ENCODE measurements around the gene KRTAP20-1.

KRTAP20-1 gene, protein sequence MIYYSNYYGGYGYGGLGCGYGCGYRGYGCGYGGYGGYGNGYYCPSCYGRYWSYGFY
- 0 reads per million in 2 donors for total RNA-seq

DNA sequence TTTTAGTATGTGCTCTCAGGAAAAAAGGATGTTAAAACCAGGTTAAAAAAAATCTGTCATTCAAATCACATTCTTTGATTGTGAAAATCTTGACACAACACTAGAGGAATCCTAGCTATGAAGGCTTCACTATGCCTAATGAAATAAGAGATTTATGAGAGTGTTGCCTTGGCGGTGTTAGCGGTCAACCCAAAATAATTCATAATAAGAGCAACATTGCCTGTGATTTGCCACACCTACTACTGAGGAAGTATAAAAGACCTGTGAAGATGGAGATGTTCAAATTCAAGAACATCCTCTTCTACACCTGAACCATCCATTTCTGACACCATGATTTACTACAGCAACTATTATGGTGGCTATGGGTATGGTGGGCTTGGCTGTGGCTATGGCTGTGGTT lies at the start of gene KRTAP20-1:
TSS of gene KRTAP20-1 (plus strand) at position 301 of the 400 bp plus-strand sequence. CDS start at position 331, 30 bp downstream.
- no peak for DNase-seq

DNA sequence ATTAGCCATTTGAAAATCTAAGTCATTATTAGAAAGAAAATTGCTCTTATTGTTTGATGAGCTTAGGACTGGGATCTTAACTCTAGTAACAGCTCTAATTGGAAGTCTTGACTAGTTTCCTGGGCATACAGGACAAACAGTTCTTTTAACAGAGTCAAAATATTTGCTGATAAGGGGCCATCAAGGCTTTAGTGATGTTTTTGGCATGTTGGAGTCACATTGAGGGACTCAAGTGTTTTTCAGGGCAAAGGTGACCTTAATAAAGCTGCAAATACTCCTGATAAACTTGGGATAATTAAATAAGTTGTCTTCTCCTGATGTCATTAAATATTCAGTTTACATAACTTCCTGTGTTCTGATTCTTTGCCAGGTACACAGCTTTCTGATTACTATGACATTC lies 48.6 kb upstream of the KRTAP20-1 start:
- DNase-seq = no peak

DNA sequence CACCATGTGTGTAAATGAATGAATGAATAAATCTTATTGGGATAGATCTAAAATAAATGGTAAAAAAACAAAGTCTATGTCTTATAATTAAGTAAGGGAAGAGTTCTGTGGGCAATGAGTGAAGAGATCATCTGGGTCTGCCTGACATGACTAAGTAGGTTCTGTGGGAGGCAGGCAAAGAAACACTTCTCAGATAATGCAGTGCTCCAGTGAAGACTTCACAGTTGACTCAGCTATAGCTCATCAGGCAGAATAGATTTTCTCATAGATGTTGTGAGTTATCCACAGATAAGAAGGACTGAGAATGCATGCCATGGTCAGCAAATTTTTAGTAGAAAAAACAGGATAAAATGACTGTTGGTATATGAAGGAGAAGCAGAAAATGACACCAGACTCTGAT lies 38.5 kb upstream of the KRTAP20-1 start:
- DNase-seq = no peak

DNA sequence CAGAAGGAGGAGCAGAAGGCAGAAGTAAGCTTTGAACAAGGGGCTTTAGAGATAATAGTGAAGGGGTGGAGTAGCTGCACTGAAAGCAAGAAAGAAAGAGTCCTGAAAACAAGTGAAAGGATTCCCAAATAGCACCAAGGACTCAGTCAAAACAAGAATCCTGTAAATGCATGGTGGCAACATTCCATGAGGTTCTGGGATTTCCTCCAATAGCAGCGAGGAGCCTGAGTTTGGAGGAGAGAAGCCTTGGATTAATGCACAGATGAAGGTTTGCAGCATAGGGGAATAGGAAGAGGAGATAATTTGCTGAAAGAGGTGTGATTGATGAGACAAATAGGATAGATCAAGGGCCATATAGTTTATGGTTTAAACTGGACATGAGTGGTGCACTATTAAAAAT lies 36.9 kb upstream of the KRTAP20-1 start:
- DNase-seq = no peak

DNA sequence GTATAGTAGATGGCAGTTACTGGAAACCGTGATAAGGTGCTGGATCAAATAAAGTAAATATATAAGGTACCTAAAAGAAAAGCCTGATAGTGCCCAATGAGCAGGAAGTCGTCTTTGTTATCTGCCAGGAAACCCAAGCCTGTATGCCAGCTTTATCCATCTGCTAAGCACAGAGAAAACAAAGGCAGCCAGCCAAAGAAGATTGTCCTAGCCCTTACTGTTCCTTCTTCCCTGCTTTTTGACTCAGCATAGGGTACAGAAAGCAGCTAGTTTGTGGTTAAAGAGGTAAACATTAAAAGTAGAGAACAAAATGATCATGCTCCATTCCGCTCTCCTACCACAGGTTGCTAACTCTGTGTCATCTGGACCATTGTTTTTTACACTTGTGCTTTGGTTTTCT lies 36.1 kb upstream of the KRTAP20-1 start:
- DNase-seq = no peak

DNA sequence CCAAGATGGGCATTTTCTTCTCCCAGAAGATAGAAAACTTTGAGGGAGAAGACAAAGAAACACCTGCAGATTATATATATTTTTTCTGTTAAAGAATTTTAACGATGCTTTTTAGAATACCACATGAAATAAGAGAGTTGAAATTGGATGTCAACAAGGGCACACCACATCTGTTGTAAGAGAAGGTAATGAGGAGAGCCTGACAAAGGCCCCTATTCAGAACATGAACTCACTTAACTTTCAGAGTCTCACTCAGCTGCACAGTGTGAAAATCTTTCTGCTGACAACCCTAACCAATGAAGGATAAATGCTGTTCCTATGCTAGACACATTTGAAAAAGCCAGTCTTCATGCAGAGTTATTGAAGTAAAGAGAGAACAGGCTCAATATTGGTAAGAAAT lies 33.4 kb upstream of the KRTAP20-1 start:
- no peak for DNase-seq

DNA sequence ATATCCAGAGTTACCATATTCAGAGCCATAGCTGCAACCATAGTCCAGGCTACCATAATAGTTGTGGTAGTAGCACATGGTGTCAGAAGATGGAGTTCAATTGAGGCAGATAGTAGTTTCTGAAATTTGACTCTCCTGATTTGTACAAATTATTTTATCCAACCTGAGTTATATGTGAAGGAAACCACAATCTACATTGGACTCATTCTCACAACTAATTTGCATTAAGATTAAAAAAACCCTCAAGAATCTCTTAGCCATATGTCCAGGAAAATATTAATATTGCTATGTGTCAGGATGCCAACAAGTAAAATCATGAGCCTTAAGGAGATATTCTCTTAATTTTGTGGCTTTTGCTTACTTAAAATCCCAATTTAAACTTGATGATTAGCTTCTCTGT lies 25.9 kb upstream of the KRTAP20-1 start, which contains the start of gene KRTAP22-2:
TSS of gene KRTAP22-2 (minus strand) at position 101 of the 400 bp plus-strand sequence.
- DNase-seq = no peak

DNA sequence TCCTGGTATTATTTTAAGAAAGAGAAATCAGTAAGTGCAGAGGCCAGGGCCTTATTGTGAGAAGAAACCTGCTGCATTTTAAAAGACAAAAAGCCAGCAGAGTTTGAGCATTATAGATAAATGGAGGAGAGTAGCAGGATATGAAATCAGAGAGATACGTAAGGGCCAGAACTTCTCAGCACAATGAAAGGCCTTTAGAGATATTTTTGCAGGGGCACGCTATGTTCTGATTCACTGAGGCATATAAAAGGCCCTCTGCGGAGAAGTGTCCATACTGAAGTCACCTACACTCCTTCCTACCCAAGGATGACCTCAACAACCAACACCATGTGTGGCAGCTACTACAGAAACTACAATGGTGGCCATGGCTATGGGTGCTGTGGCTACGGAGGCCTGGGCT lies 24.1 kb upstream of the KRTAP20-1 start, which contains the start of gene KRTAP6-3:
TSS of gene KRTAP6-3 (plus strand) at position 301 of the 400 bp plus-strand sequence. CDS start at position 307, 6 bp downstream.
- no peak for DNase-seq

DNA sequence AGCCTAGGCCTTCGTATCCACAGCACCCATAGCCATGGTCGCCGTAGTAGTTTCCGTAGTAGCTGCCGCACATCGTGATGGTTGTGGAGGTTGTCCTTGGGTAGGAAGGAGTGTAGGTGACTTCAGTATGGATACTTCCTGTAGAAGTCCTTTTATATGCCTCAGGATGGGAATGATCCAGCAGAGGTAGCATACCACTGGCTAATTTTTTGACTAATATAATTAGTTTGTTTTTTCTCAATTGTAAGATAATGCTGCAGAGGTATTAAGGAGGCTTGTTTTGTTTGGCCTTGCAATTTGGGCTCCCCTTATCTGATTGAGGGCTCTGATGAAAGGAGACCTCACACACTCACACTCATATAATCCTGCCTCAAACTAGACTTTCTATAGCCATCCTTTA lies 17.4 kb upstream of the KRTAP20-1 start, which contains the start of gene KRTAP6-2:
TSS of gene KRTAP6-2 (minus strand) at position 101 of the 400 bp plus-strand sequence. CDS start at position 73, 28 bp downstream.
- no peak for DNase-seq

DNA sequence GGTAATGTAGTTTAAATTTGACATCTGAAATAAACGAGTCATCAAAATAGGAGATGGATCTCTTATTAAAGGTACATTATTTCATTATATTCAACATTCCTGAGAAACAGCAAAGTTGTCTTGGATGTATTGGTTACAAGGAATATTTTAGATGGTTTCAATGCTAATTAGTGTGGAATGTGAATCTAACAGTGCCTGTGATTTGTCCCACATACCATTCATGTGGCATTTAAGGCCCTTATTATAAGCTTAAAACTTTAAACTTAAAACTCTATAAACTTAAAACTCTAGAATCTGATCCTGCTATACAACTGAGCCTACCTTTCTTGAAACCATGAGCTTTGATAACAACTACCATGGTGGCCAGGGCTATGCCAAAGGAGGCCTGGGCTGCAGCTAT lies 15.4 kb upstream of the KRTAP20-1 start, which contains the start of gene KRTAP22-1:
TSS of gene KRTAP22-1 (plus strand) at position 301 of the 400 bp plus-strand sequence.
- DNase-seq = no peak

DNA sequence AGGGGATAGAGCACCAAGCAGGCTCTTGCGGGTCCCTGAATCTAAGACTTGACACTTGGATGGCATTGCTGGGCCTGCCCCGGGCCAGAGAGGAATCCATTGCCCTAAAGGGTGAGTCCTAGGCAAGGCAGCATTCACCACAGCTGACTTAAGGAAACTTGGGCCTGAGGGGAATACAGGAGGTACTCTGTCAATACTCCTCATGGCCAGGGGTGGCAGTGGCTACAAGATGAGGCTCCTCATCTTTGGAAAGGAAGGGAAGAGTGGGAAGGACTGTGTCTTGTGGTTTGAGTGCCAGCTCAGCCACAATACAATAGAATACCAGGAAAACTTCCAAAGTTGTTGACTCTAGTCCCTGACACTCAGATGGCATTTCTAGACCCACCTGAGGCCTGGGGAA lies 10.3 kb upstream of the KRTAP20-1 start:
- DNase-seq = no peak

DNA sequence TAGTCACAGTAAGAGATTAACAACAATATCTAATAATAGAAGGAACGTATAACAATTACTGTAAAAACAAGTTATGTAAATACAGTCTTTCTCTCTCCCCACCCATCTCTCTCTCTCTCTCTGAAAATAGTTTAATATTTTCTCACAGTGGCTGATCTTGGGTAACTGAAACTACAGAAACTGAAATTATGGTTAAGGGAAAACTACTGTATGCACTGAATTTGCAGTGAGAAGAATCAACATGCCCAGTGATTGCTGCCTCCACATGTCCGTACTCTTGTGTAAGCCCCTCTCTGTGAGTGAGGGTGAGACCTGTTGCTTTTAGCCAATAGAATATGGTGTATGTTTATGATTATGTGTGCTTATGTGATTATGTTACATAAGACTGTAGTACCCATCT lies 4.1 kb upstream of the KRTAP20-1 start:
- DNase-seq = no peak

DNA sequence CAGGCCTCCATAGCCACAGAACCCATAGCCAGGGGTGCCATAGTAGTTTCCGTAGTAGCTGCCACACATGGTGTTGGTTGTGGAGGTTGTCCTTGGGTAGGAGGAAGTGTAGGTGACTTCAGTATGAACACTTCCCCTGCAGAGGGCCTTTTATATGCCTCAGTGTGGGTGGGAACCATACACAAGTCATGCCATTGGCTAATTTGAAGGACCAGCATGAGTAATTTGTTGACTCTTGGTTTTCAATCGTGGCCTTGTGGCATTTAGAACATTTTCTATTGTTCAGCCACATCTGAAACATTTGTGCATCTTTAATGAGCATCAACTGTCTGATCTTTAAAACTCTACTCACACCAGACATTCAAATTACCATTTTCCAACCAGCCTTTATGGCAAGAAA lies 2.4 kb upstream of the KRTAP20-1 start, which contains the start of gene KRTAP6-1:
TSS of gene KRTAP6-1 (minus strand) at position 95 of the 400 bp plus-strand sequence. CDS start at position 69, 26 bp downstream.
- DNase-seq = no peak

DNA sequence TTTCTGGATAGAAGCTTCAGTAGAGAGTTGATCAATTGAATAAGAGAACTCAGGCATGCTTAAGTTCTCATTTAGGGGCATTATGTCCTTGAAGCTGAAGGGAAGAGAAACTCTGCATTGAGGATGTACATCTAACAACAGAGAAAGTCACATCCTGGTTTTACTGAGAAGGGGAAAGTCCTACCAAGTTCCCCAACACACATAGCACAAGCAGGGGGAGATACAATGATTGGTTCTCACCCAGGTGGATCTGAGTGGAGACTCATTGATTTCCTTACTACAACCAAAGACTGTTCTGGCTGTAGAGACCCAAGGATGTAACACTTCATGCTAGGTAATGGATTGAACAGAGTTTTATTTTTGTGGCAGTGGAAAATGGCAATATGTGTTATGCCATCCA lies 1.0 kb upstream of the KRTAP20-1 start:
- no peak for DNase-seq

DNA sequence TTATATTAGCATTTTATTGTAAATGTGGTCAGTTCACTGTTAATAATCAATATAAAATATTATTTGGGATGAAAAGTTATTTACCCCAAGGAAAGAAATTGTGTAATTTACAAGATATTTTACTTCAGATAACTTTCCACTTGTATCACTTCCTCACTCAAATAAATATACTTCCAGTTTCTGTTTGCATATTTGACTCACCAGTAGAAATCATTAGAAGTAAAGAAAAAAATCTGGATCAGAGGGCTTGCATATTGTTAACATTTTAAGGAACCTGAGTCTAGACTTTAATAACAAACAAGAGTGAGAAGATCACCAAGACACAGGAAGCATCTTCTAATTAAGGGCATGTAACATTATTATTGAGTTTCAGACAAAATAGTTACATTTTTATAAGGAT lies 3.9 kb downstream of the KRTAP20-1 start:
- no peak for DNase-seq

DNA sequence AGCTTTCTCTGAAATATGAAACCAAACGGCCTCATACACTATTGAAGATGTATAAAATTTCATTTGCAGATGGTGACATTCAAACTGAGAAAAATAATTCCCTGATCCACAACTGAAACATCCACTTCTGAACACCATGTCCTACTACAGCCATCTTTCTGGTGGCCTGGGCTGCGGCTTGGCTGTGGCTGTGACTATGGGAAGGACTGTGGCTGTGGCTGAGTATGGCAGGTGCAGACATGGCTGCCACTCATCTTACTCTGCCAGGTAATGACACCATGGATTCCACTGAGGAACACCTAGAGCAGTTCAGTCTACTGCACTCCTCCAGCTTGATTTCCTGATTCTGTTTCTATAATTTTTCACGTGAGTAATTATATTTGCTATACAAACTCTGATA lies 4.3 kb downstream of the KRTAP20-1 start, which contains the start of gene KRTAP20-4:
TSS of gene KRTAP20-4 (plus strand) at position 106 of the 400 bp plus-strand sequence.
- no peak for DNase-seq

DNA sequence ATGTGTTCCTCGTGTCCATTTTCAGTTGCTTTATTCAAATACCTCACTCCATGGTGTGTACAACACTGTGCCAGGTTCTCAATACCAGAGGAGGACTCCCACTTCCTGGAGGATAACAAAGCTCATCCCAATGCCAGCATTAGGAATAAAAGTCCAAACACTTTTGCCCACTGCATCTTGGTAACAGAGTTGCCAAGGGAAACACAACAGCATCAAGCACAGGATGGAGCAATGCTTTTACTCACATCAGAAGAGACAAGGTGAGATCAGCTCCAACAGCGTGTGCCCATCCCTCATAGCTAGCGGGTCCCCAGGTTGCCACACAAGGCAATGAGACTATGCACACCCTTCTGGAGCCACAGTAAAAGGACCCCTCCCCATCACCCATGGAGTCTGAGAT lies 7.1 kb downstream of the KRTAP20-1 start:
- DNase-seq = no peak

DNA sequence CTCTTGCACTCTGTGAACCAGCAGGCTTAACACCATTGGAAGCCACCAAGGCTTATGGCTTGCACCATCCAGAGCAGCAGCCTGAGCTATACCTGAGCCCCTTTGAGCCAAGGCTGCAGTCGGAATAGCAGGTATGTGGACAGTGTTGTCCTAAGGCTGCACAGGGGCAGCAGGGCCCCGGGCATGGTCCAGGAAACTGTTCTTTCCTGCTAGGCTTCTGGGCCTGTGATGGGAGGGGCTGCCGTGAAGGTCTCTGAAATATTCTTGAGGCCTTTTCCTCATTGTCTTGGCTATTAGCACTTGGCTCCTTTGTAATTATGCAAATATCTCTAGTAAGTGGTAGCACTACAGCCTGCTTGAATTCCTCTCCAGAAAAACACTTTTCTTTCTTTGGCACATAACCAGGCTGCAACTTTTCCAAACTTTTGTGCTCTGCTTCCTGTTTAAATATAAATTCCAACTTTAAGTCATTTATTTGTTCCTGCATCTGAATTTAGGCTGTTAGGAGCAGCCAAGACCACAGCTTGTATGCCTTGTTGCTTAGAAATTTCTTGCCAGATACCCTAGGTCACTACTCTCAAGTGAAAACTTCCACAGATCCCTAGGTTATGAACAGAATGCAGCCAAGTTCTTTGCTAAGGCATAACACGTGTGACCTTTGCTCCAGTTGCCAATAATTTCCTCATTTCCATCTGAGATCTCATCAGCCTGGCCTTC lies 9.4 kb downstream of the KRTAP20-1 start:
- DNase-seq = no peak

DNA sequence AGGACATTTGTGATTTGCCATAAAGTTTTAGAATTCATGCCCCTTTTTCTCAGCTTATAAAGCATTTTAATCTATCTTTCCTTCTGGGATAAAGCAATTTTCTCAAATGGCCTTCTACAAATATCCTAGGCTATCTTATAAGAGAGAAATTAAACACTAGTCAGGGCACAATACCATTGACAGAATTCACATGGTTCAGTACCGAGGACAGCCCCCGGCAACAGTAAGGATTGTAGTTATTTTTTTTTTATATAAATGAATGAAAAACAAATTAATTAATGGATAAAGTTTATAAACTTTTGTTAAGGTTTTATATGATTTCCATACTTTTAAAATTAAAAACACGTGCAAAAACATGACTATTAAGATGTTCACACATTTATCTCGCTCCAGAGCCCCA lies 11.9 kb downstream of the KRTAP20-1 start:
- DNase-seq = no peak

DNA sequence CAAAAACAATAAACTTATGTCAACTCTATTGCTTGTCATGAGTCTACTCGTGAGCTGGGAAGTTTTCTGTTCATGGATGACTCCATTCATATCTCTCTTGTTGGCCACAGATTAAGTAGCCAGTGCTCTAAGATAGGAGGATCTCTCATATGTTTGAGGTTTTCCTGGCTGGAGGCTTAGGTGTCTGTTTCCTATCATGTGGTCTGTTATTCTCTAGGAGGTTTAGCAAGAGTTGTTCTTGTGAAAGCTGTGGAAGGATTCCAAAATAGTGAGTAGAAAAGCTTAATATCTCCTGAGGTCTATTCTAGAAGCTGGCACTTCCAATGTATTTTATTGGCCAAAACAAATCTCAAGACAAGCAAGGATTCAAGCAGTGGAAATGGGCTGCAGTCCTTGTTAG lies 13.0 kb downstream of the KRTAP20-1 start:
- DNase-seq = no peak

DNA sequence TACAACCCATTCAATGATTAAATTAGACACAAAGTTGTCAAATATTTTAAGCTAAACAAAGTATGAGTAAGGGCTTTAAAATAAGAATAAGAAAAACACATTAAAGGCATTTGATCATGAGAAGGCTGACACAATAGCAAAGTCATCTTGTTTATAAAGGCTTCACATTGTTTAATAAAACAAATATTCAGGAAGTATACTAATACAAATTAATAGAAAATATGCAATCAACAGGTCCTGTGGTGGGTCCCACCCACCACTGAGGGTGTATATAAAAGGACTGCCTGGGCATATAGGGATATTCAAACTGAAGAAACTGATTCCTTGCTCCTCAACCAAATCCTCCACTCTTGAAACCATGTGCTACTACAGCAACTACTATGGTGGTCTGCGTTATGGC lies 18.7 kb downstream of the KRTAP20-1 start, which contains the start of gene KRTAP20-2:
TSS of gene KRTAP20-2 (plus strand) at position 301 of the 400 bp plus-strand sequence. CDS start at position 359, 58 bp downstream.
- DNase-seq = no peak

DNA sequence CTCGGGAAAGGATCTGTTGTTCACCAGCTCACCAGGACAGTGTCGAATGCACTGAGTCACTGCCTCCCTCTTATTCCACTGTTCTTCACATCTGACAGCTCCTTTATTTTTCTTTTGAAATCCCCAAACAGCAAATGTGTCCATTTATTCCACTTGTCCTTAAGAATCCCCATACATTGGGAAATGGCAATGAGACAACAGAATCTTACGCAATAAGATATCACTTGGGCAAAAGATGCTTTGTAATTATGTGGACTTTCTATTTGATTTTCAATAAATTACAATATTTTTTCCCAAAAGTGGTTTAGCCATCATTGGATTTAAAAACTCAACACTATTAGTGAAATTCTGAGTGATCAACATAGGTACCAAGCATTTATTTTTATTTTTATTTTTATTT lies 22.5 kb downstream of the KRTAP20-1 start:
- no peak for DNase-seq

DNA sequence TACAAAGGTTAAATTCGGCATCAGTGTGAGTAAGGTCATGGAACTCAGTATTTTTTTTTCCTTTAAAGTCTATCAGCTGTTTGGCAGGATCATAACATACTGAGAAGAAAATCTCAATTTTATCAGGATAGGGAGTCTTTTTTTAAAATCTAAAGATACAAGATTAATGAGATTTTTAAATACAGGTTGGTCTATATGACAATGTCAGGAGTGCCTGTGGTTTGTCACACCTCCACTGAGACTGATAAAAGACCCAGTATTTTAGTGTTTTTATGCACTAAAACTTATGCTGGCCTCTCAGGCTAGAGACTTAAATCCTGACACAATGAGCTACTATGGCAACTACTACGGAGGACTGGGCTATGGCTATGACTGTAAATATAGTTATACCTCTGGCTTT lies 26.3 kb downstream of the KRTAP20-1 start, which contains the start of gene KRTAP20-3:
TSS of gene KRTAP20-3 (plus strand) at position 301 of the 400 bp plus-strand sequence.
- DNase-seq = no peak

DNA sequence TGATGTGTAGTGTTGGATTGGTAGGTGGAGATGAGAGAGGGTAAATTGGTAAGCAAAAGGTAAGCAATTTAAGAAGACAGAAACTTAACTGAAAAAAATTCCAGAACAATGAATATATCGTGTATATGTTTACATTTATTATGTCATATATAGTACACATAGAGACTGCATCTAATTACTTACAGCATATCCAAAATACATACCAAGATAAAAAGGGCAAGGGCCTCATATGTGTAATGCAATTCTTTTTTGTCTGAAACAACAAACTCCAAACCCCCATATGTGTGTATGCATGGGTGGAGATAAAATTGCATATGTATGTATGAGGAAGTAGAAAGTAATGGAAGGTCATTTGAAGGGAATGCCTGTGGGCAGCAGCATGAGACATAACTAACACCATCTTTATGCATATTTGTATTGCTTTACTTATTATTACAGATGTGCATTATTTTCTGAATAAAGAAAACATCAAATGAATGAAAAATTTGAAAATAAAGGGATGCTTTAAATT lies 30.7 kb downstream of the KRTAP20-1 start:
- DNase-seq = no peak
